ENCODE measurements around the gene FRAS1. TPM values are rescaled to one million over a fixed set of nuclear protein-coding genes. Genes with fewer than 3 reads are reported as not detected.

FRAS1 gene
- total and polyA plus RNA-seq, 2 of the 8 experiments (the other 6 are each of a cell fraction or from before 2014, with no cell fraction given): 38.5 to 109 TPM

DNA sequence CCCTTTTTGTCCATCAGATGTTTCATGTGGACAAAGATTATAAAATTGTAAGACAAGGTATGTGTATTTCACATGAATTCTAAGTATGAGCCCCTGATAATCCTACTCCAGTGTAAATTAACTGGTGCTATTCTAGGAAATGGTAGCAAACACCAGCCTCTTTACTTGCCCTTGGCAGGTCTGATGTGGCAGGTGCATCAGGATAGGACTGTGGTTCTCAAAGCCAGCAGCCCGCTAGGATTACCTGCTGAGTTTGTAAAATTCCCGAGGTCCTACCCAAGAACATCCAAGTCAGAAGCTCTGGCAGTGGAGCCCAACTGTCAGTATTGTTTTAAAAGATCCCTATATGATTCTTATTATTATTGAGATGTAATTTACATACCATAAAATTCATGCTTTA lies 320.4 kb downstream of the FRAS1 start:
- H3K4ac ChIP-seq (replicated peaks; ENCODE audit: insufficient read length, low read depth, low read length): no peak overlapping the region
- no peak overlapping the region for H2BK20ac ChIP-seq (ENCODE audit: low read length)
- H3K9ac ChIP-seq (replicated peaks in 1 of 4; ENCODE audit: extremely low read depth in 1 of 4, low read depth in 3 of 4, low read length in 3 of 4): no peak overlapping the region
- DNase-seq (ENCODE audit: low read depth in 1 of 2, low spot score in 2 of 2): no peak
- H3K4me3 ChIP-seq (ENCODE audit: extremely low read depth in 1 of 4, insufficient read depth in 2 of 4, low read depth in 3 of 4, low read length in 4 of 4): no peak overlapping the region
- H3K4me2 ChIP-seq (ENCODE audit: insufficient read depth in 1 of 2, low read depth in 2 of 2, low read length in 2 of 2): no peak overlapping the region
- POLR2A ChIA-PET (ENCODE audit: partially characterized antibody): no interaction called here
- H3K56ac ChIP-seq (replicated peaks; ENCODE audit: insufficient read length, low read depth, low read length): no peak overlapping the region
- no peak overlapping the region for H2AFZ ChIP-seq (ENCODE audit: low read length)
- no peak overlapping the region for H4K8ac ChIP-seq (ENCODE audit: extremely low read depth, insufficient read depth, low read length)
- no peak overlapping the region for H2BK15ac ChIP-seq (ENCODE audit: low read length)
- peaks cover 0 to 3% of the 10 kb centered on the region in 2 experiments for H4K20me1 ChIP-seq (replicated peaks in 1 of 2; ENCODE audit: control insufficient read depth in 1 of 2, insufficient read depth in 2 of 2, low read length in 2 of 2)
- H2BK120ac ChIP-seq (replicated peaks; ENCODE audit: low read depth, low read length): no peak overlapping the region
- H3K79me1 ChIP-seq (ENCODE audit: low read depth, low read length): no peaks in the 10 kb centered on the region
- CTCF ChIA-PET (ENCODE audit: partially characterized antibody): no interaction called here
- no peak overlapping the region for H4K5ac ChIP-seq (ENCODE audit: insufficient read length, low read depth, low read length)
- H2BK12ac ChIP-seq (ENCODE audit: low read depth, low read length): no peak overlapping the region
- no peaks in the 10 kb centered on the region for H3K27me3 ChIP-seq (replicated peaks in 1 of 4; ENCODE audit: control insufficient read depth in 3 of 4, extremely low read depth in 1 of 4, insufficient read depth in 3 of 4, low read length in 3 of 4)
- H3K27ac ChIP-seq (ENCODE audit: low read depth, low read length): no peak overlapping the region
- no peak overlapping the region for H2AK5ac ChIP-seq (ENCODE audit: low read depth, low read length)
- H3K14ac ChIP-seq (ENCODE audit: insufficient read length): no peak overlapping the region
- H3K23ac ChIP-seq (ENCODE audit: insufficient read length): no peak overlapping the region
- no peaks in the 10 kb centered on the region for H3K23me2 ChIP-seq (ENCODE audit: low read depth, low read length)
- H4K91ac ChIP-seq (replicated peaks; ENCODE audit: insufficient read length, low read length): no peak overlapping the region
- H3K4me1 ChIP-seq (replicated peaks in 1 of 4; ENCODE audit: control insufficient read depth in 3 of 4, insufficient read depth in 4 of 4, low read length in 3 of 4): no peaks in the 10 kb centered on the region
- H3K9me3 ChIP-seq (ENCODE audit: insufficient read depth in 2 of 2, low read depth in 1 of 2, low read length in 1 of 2): no peaks in the 10 kb centered on the region
- WGBS, 2 experiments (ENCODE audit: extremely low coverage in 1 of 2, insufficient coverage in 1 of 2, insufficient read length in 1 of 2, insufficient replicate concordance in 2 of 2, low coverage in 1 of 2, low lambda C conversion rate in 2 of 2, missing lambda C conversion rate in 1 of 2): 78% methylated on average over 2 of the region's 2 CpGs; no CpG with 5 or more reads in 1 of the 2 experiments
- H3K36me3 ChIP-seq (ENCODE audit: control insufficient read depth in 2 of 4, insufficient read depth in 4 of 4, low read length in 3 of 4): peaks cover 16 to 79% (median 51%) of the 10 kb centered on the region in 4 experiments
- no peaks in the 10 kb centered on the region for H3K79me2 ChIP-seq (ENCODE audit: control insufficient read depth in 1 of 2, insufficient read depth in 2 of 2, low read length in 2 of 2)
- no peak for FAIRE-seq
- H2BK5ac ChIP-seq (ENCODE audit: low read depth, low read length): no peak overlapping the region
- H3K18ac ChIP-seq (ENCODE audit: extremely low read depth, low read length): no peak overlapping the region
- no peak for TF ChIP-seq CBX5 (IDR thresholded peaks at IDR 0.05; ENCODE audit: low read depth, low read length)
- no peak for TF ChIP-seq SAP30 (IDR thresholded peaks at IDR 0.05; ENCODE audit: insufficient read depth, insufficient replicate concordance, low read length)
- TF ChIP-seq SP1 (IDR thresholded peaks at IDR 0.05; ENCODE audit: low read depth, low read length): no peak
- TF ChIP-seq KDM5A (IDR thresholded peaks at IDR 0.05; ENCODE audit: low read length): no peak
- TF ChIP-seq RBBP5 (IDR thresholded peaks at IDR 0.05; ENCODE audit: borderline replicate concordance, low read depth, low read length): no peak
- no peak for TF ChIP-seq SP2 (IDR thresholded peaks at IDR 0.05; ENCODE audit: low read length)
- TF ChIP-seq SRF (IDR thresholded peaks at IDR 0.05; ENCODE audit: low read depth, low read length): no peak
- no peak for TF ChIP-seq TAF1 (IDR thresholded peaks at IDR 0.05; ENCODE audit: low read depth, low read length)
- TF ChIP-seq RFX5 (IDR thresholded peaks at IDR 0.05; ENCODE audit: borderline replicate concordance, low read depth, low read length): no peak
- no peak for TF ChIP-seq ASH2L (IDR thresholded peaks at IDR 0.05; ENCODE audit: low read length)
- TF ChIP-seq GTF2F1 (IDR thresholded peaks at IDR 0.05; ENCODE audit: borderline replicate concordance, low read depth, low read length): no peak
- no peak for TF ChIP-seq FOSL1 (IDR thresholded peaks at IDR 0.05; ENCODE audit: insufficient read depth, low read depth, low read length)
- no peak for TF ChIP-seq CEBPB (IDR thresholded peaks at IDR 0.05; ENCODE audit: low read depth, low read length)
- TF ChIP-seq SP4 (IDR thresholded peaks at IDR 0.05; ENCODE audit: low read length): no peak
- no peak for TF ChIP-seq CREB1 (IDR thresholded peaks at IDR 0.05)
- no peak for TF ChIP-seq NRF1 (IDR thresholded peaks at IDR 0.05; ENCODE audit: low read depth, low read length)

Data from H1 (cell line).